Omental fat pad (tissue), 4 donors: ENCODE measurements around the gene RAB11FIP4. TPM values are rescaled to one million over a fixed set of nuclear protein-coding genes. Genes with fewer than 3 reads are reported as not detected.

Experiments used
- ATAC-seq: fragments of 150-250 bp; one replicate; pipeline ENCODE4 v1.9.1; 2016; ENCODE audit warnings: mild to moderate bottlenecking, moderate library complexity; ENCODE audit not compliant: low FRiP score
- DNase-seq: peaks from one replicate; pipeline ENCODE4 v3.0.0-alpha.2; 2019; ENCODE audit warnings: low spot score
- total RNA-seq, 4 donors: library from RNA; depleted of rRNA; stranded (reverse); fragments of >200 nt; gene quantifications; one replicate each; pipeline ENCODE4 v1.1.0, GENCODE V29; 2016
- TF ChIP-seq, protein P1 (sequence below), 3 donors: fragments of 450-650 bp; IDR thresholded peaks; one replicate each; pipeline ENCODE4 v1.5.1; 2016 to 2017; ENCODE audit warnings: antibody characterized with exemption in 3 of 3, mild to moderate bottlenecking in 3 of 3, moderate library complexity in 2 of 3

RAB11FIP4 gene
- total RNA-seq, 4 donors from 2014 or later, result 2.8 to 12.0 (median 5.7) TPM

- TF ChIP-seq, protein P1, sequence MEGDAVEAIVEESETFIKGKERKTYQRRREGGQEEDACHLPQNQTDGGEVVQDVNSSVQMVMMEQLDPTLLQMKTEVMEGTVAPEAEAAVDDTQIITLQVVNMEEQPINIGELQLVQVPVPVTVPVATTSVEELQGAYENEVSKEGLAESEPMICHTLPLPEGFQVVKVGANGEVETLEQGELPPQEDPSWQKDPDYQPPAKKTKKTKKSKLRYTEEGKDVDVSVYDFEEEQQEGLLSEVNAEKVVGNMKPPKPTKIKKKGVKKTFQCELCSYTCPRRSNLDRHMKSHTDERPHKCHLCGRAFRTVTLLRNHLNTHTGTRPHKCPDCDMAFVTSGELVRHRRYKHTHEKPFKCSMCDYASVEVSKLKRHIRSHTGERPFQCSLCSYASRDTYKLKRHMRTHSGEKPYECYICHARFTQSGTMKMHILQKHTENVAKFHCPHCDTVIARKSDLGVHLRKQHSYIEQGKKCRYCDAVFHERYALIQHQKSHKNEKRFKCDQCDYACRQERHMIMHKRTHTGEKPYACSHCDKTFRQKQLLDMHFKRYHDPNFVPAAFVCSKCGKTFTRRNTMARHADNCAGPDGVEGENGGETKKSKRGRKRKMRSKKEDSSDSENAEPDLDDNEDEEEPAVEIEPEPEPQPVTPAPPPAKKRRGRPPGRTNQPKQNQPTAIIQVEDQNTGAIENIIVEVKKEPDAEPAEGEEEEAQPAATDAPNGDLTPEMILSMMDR (IDR thresholded peaks at IDR 0.05), result no peak
- DNase-seq, result no peak
- no peak for ATAC-seq
Observed at GRCh38 chr17:31469959-31470358, 78.5 kb downstream of the RAB11FIP4 start.

DNA sequence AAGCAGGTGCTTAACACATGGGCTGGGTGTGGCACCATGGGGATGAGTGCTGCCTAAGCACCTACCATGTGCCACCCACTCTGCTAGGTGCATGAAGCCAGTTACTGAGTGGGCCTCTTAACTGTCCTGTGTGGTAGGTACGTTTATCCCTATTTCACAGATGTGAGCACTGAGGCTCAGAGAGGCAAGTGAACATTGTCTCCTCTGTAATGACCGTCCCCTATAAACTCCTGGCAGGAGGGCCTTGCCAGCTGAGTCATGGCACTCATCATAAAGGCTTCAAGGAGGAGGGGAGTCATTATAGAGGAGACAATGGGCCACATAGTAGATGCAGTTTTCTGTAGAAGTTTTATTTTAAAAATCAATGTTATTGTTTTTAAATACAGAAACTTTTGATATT, 79.1 kb downstream of the RAB11FIP4 start:
- DNase-seq, result no peak
- no peak for ATAC-seq
- TF ChIP-seq, protein P1 (IDR thresholded peaks at IDR 0.05), result no peak

DNA sequence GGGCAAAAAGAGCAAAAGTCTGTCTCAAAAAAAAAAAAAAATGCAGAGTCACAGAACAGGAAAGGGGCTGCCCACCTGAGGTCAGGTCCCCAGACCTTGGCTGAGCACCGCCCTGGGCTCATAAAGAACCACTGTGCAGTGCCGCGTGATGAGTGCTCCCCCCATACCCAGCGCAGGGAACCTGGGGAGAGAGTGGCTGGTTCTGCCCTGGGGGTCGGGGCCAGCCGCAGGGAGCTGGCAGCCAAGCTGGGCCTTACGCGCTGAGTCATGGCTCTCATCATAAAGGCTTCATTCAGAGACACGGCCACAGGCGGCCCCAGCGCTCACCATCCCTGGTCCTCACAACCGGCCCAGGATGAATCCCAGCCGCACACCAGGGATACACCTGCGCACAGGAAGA, 80.7 kb downstream of the RAB11FIP4 start:
- DNase-seq, result no peak
- TF ChIP-seq, protein P1 (IDR thresholded peaks at IDR 0.05), result no peak
- no peak for ATAC-seq

- no peak for DNase-seq
- TF ChIP-seq, protein P1 (IDR thresholded peaks at IDR 0.05), result no peak
- ATAC-seq, result no peak
Observed at GRCh38 chr17:31475378-31476162, 84.1 kb downstream of the RAB11FIP4 start.

GRCh38 chr17:31476525-31477416, 85.3 kb downstream of the RAB11FIP4 start:
- TF ChIP-seq, protein P1 (IDR thresholded peaks at IDR 0.05), result no peak
- no peak for ATAC-seq
- no peak for DNase-seq

DNA sequence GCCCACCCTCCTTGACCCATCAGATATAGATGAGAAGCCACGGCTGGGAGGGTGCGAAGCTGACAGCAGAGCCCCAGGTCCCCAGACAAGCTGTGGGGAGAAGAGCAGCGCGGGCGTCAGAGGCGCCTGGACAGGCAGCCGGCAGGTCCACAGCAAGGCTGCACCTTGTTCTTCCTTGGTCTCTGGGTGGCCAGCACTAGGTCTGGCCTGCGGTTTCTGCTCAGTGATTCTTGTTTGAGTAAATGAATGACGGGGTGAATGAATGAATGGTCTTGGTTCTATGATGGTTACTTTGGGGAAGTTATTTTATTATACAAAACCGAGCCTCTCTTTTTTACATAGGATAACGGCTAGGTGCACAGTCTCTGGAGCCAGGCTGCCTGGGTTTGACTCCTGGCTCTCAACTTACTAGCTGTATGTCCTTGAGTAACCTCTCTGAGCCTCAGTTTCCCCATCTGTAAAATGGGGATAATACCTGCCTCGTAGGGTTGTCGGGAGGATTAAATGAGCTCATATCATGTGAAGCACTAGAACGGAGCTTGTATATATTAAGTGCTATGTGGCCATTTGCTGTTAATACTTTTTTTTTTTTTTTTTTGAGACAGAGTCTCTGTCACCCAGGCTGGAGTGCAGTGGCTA, 86.1 kb downstream of the RAB11FIP4 start:
- DNase-seq, result no peak
- TF ChIP-seq, protein P1 (IDR thresholded peaks at IDR 0.05), result no peak
- ATAC-seq, result no peak
